A549 (cell line): ENCODE data around the gene INPP4B.

Experiments
- ESRRA ChIP-seq: fragments of 150-350 bp; IDR thresholded peaks from 2 replicates; pipeline ENCODE4 v1.6.1; 2014; ENCODE audit warnings: mild to moderate bottlenecking, low read length, borderline replicate concordance
- TF ChIP-seq, protein P1 (sequence below): fragments of >200 bp; sonication (Bioruptor Twin); formaldehyde crosslinking; IDR thresholded peaks from 3 replicates; pipeline ENCODE4 v1.5.1; 2016
- TF ChIP-seq, protein P2 (sequence below): fragments of 200-600 bp; sonication (generic); IDR thresholded peaks from 2 replicates; pipeline ENCODE4 v1.6.1; 2016; ENCODE audit warnings: antibody characterized with exemption, mild to moderate bottlenecking, moderate library complexity

DNA sequence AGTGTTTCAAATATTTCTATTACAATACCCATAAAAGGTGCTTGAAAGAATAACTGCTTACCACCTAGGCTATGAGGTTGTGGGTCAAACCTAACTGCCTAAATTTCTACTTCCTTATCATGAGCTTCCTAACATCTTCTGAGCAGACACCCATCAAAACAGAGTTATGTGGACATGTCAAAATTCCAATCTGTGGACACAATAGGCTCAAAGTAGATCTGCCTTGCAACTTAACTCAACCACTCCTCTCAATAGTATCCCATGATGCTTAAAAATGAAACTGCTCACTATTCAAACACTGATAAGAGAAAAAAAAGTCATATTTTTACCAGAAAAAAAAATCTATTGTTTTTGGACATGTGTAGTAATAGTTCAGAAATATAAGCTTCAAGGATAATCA, 462.7 kb downstream of the INPP4B start:
- TF ChIP-seq ESRRA: no peak
- TF ChIP-seq, protein P1, sequence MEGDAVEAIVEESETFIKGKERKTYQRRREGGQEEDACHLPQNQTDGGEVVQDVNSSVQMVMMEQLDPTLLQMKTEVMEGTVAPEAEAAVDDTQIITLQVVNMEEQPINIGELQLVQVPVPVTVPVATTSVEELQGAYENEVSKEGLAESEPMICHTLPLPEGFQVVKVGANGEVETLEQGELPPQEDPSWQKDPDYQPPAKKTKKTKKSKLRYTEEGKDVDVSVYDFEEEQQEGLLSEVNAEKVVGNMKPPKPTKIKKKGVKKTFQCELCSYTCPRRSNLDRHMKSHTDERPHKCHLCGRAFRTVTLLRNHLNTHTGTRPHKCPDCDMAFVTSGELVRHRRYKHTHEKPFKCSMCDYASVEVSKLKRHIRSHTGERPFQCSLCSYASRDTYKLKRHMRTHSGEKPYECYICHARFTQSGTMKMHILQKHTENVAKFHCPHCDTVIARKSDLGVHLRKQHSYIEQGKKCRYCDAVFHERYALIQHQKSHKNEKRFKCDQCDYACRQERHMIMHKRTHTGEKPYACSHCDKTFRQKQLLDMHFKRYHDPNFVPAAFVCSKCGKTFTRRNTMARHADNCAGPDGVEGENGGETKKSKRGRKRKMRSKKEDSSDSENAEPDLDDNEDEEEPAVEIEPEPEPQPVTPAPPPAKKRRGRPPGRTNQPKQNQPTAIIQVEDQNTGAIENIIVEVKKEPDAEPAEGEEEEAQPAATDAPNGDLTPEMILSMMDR: no peak
- TF ChIP-seq, protein P2, sequence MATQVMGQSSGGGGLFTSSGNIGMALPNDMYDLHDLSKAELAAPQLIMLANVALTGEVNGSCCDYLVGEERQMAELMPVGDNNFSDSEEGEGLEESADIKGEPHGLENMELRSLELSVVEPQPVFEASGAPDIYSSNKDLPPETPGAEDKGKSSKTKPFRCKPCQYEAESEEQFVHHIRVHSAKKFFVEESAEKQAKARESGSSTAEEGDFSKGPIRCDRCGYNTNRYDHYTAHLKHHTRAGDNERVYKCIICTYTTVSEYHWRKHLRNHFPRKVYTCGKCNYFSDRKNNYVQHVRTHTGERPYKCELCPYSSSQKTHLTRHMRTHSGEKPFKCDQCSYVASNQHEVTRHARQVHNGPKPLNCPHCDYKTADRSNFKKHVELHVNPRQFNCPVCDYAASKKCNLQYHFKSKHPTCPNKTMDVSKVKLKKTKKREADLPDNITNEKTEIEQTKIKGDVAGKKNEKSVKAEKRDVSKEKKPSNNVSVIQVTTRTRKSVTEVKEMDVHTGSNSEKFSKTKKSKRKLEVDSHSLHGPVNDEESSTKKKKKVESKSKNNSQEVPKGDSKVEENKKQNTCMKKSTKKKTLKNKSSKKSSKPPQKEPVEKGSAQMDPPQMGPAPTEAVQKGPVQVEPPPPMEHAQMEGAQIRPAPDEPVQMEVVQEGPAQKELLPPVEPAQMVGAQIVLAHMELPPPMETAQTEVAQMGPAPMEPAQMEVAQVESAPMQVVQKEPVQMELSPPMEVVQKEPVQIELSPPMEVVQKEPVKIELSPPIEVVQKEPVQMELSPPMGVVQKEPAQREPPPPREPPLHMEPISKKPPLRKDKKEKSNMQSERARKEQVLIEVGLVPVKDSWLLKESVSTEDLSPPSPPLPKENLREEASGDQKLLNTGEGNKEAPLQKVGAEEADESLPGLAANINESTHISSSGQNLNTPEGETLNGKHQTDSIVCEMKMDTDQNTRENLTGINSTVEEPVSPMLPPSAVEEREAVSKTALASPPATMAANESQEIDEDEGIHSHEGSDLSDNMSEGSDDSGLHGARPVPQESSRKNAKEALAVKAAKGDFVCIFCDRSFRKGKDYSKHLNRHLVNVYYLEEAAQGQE: no peak
